ENCODE results near the gene CDK4.

GRCh38 chr12:57793920-57794319 lies 41.8 kb upstream of the CDK4 start:
- no peak for TF ChIP-seq CTCF (IDR thresholded peaks at IDR 0.05)
- no peak for TF ChIP-seq ZFX (IDR thresholded peaks at IDR 0.05; ENCODE audit: borderline replicate concordance)
